Stimulated activated CD8-positive, alpha-beta memory T cell treated with anti-CD3 and anti-CD28 coated beads, Interleukin-12 subunit alpha, Interleukin-12 subunit beta, amount 100 ng/mL, for 24 hours (primary cell): ENCODE measurements around the gene SEMA4C.

Experiments used
- DNase-seq: peaks from one replicate; pipeline ENCODE4 v3.0.0-alpha.2; 2020; ENCODE audit errors: extremely low read depth

Gene SEMA4C

GRCh38 chr2:96869822-96870625 lies at the start of gene SEMA4C:
SEMA4C (minus strand) TSS chr2:96870080; CDS start chr2:96867886, 2,194 bp downstream.
- no peak for DNase-seq

GRCh38 chr2:96918754-96919550 lies 49.1 kb upstream of the SEMA4C start:
- no peak for DNase-seq

GRCh38 chr2:96918092-96918753 lies 48.3 kb upstream of the SEMA4C start:
- no peak for DNase-seq

- no peak for DNase-seq
These were observed 47.0 kb upstream of the SEMA4C start for GRCh38 chr2:96916646-96917543.

GRCh38 chr2:96916156-96916630 lies 46.3 kb upstream of the SEMA4C start:
- DNase-seq = no peak

GRCh38 chr2:96914332-96914731 lies 44.5 kb upstream of the SEMA4C start:
- no peak for DNase-seq

- no peak for DNase-seq
These were observed 43.7 kb upstream of the SEMA4C start for GRCh38 chr2:96913398-96914202.

GRCh38 chr2:96913117-96913397 lies 43.2 kb upstream of the SEMA4C start:
- DNase-seq = no peak

GRCh38 chr2:96912346-96913116 lies 42.7 kb upstream of the SEMA4C start:
- DNase-seq = no peak

- no peak for DNase-seq
These were observed 39.7 kb upstream of the SEMA4C start for GRCh38 chr2:96909611-96910021.

- DNase-seq = no peak
These were observed 37.5 kb upstream of the SEMA4C start for GRCh38 chr2:96907115-96908041.

- DNase-seq = no peak
These were observed 36.8 kb upstream of the SEMA4C start for GRCh38 chr2:96906729-96907114.

GRCh38 chr2:96903815-96904214 lies 33.9 kb upstream of the SEMA4C start:
- DNase-seq = no peak

- no peak for DNase-seq
These were observed 33.4 kb upstream of the SEMA4C start for GRCh38 chr2:96903318-96903717.

- no peak for DNase-seq
These were observed 30.4 kb upstream of the SEMA4C start for GRCh38 chr2:96900237-96900636.

- DNase-seq = no peak
These were observed 29.5 kb upstream of the SEMA4C start for GRCh38 chr2:96899413-96899741.

- DNase-seq = no peak
These were observed 28.9 kb upstream of the SEMA4C start for GRCh38 chr2:96898641-96899412.

GRCh38 chr2:96898135-96898505 lies 28.2 kb upstream of the SEMA4C start:
- no peak for DNase-seq
